ENCODE data around the gene LRRC23. TPM values are rescaled to one million over a fixed set of nuclear protein-coding genes. Genes with fewer than 3 reads are reported as not detected.
"Not testable (repeated sequence)": the region's sequence is repeated elsewhere in the genome, so short reads cannot be mapped to it uniquely, and the experiment has no call there.

The LRRC23 gene
- total and polyA plus RNA-seq, 3 donors from 2014 or later: 32.7 to 112 (median 33.9) TPM

DNA sequence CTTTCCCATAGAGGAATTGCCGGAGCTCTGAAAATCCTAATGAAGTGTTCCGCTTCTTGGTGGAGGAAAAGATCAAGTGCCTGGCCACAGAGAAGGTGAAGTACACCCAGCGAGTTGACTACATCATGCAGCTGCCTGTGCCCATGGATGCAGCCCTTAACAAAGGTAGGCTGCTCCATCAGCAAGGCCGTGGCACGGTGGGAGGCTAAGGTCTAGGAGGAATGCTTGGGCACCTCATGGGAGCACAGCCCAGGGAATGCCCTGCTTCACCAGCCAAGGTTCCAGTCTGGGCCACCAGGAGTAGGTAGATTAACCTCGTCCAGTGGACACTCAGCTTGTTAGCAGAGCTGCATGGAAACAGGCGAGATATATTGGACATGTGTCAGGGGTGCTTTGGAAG, 43.7 kb upstream of the LRRC23 start:
- Histone ChIP-seq H3K9me3 (no peaks in the 10 kb centered on the region), H3K36me3 (ENCODE audit: low read depth, missing control alignments) (no peaks in the 10 kb centered on the region), H3K27ac (no peak overlapping the region), H3K4me3 (no peak overlapping the region), H3K4me1 (no peaks in the 10 kb centered on the region), H3K27me3 (no peaks in the 10 kb centered on the region)
- no peak for DNase-seq
- intact Hi-C loops (cut with DNase I; ENCODE audit: low total_unique reads): no loop called here
- TF ChIP-seq, protein P1, sequence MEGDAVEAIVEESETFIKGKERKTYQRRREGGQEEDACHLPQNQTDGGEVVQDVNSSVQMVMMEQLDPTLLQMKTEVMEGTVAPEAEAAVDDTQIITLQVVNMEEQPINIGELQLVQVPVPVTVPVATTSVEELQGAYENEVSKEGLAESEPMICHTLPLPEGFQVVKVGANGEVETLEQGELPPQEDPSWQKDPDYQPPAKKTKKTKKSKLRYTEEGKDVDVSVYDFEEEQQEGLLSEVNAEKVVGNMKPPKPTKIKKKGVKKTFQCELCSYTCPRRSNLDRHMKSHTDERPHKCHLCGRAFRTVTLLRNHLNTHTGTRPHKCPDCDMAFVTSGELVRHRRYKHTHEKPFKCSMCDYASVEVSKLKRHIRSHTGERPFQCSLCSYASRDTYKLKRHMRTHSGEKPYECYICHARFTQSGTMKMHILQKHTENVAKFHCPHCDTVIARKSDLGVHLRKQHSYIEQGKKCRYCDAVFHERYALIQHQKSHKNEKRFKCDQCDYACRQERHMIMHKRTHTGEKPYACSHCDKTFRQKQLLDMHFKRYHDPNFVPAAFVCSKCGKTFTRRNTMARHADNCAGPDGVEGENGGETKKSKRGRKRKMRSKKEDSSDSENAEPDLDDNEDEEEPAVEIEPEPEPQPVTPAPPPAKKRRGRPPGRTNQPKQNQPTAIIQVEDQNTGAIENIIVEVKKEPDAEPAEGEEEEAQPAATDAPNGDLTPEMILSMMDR (IDR thresholded peaks at IDR 0.05): no peak
- 92 to 98% methylated on average over 7 of the region's 7 CpGs for WGBS, 2 donors

DNA sequence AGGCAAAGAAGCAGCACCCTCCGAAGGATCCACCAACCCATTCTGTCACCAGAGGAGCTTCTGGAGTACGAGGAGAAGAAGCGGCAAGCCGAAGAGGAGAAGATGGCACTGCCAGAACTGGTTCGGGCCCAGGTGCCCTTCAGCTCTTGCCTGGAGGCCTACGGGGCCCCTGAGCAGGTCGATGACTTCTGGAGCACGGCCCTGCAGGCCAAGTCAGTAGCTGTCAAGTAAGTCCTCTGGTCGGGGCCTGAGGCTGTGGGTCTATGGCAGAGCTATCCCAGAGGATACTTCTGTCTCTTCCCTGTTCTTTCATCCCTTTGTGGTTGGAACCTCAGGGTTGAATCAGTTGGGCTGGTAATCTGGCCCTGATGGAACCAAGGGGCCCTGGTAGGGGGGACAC, 43.2 kb upstream of the LRRC23 start:
- intact Hi-C loops (cut with DNase I; ENCODE audit: low total_unique reads): no loop called here

DNA sequence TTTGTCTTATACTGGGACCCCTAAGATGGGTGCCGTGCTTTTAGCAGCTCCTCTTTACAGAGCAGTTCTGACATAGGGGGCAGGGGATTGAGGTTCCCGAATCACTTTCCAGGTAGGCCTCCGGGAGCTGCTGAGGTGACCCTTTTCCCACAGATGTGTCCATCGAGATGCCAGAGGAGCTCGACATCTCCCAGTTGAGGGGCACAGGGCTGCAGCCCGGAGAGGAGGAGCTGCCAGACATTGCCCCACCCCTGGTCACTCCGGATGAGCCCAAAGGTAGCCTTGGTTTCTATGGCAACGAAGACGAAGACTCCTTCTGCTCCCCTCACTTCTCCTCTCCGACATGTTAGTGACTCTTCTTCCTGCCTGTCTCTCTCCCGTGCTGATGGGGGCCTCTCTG, 41.6 kb upstream of the LRRC23 start:
- Histone ChIP-seq H3K27ac (no peak overlapping the region), H3K9me3 (no peaks in the 10 kb centered on the region), H3K36me3 (ENCODE audit: low read depth, missing control alignments) (no peaks in the 10 kb centered on the region), H3K4me3 (no peak overlapping the region), H3K27me3 (no peaks in the 10 kb centered on the region), H3K4me1 (peaks cover 6% of the 10 kb centered on the region)
- TF ChIP-seq, protein P1 (IDR thresholded peaks at IDR 0.05): no peak
- no peak for TF ChIP-seq POLR2A (IDR thresholded peaks at IDR 0.05)
- whole genome bisulfite sequencing, 2 donors: 89% methylated on average over 11 of the region's 11 CpGs
- DNase-seq: no peak
- intact Hi-C loops (cut with DNase I; ENCODE audit: low total_unique reads): no loop called here

More for the DNA sequence above, 43.2 kb upstream of the LRRC23 start:
- no peak overlapping the region for H3K4me3 ChIP-seq
- TF ChIP-seq, protein P1 (IDR thresholded peaks at IDR 0.05): no peak
- TF ChIP-seq POLR2A (IDR thresholded peaks at IDR 0.05): no peak
- 93 to 95% methylated on average over 7 to 9 of the region's 9 CpGs for WGBS, 2 donors
- H3K9me3 ChIP-seq: no peaks in the 10 kb centered on the region
- no peaks in the 10 kb centered on the region for H3K4me1 ChIP-seq
- DNase-seq: no peak
- no peaks in the 10 kb centered on the region for H3K36me3 ChIP-seq (ENCODE audit: low read depth, missing control alignments)
- no peak overlapping the region for H3K27ac ChIP-seq
- H3K27me3 ChIP-seq: no peaks in the 10 kb centered on the region

DNA sequence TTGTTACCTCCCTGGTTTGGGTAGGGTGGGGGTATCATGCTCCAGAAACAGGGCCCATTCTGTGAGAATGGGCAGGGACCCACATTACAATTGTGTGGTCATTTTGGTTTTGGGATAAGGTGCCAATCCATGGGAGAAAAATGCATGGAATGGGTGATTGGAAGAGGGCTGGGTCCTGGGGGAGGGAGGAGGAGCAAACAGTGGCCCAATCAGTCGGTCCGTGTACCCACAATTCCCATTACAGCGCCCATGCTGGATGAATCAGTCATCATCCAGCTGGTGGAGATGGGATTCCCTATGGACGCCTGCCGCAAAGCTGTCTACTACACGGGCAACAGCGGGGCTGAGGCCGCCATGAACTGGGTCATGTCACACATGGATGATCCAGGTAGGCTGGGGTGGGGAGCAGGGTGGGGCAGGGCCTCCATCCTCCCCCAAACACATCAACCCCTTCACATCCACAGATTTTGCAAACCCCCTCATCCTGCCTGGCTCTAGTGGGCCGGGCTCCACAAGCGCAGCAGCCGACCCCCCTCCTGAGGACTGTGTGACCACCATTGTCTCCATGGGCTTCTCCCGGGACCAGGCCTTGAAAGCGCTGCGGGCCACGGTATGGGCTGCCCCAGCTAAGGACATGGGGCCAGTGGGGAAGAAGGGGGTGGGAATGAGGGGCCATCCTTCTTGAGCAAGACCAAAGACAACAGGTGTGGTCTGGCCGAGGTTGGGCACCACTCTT, 40.9 kb upstream of the LRRC23 start:
- Histone ChIP-seq H3K27me3 (no peaks in the 10 kb centered on the region), H3K4me1 (peaks cover 11% of the 10 kb centered on the region), H3K27ac (no peak overlapping the region), H3K9me3 (no peaks in the 10 kb centered on the region), H3K36me3 (ENCODE audit: low read depth, missing control alignments) (no peaks in the 10 kb centered on the region), H3K4me3 (no peak overlapping the region)
- intact Hi-C loops (cut with DNase I; ENCODE audit: low total_unique reads): no loop called here
- no peak for TF ChIP-seq POLR2A (IDR thresholded peaks at IDR 0.05)
- TF ChIP-seq, protein P1 (IDR thresholded peaks at IDR 0.05): no peak
- no peak for DNase-seq
- WGBS, 2 donors: 94 to 97% methylated on average over 10 to 16 of the region's 16 CpGs

DNA sequence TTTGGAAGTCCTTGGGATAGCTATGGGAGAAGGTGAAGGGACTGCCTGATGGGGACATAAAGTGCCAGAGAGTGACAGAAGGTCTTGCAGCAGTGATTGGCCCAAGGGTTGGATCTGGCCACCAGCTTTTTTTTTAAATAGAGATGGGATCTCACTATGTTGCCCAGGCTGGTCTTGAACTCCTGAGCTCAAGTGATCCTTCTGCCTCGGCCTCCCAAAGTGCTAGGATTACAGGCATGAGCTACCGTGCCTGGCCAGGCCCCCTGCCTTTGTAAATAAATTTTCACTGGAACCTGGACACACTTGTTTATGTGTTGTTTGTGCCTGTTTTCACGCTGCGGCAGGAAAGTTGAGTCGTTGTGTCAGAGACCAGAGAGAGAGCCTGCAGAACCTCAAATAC, 39.3 kb upstream of the LRRC23 start:
- H3K36me3 ChIP-seq (ENCODE audit: low read depth, missing control alignments); H3K27ac ChIP-seq; H3K27me3 ChIP-seq; intact Hi-C loops (cut with DNase I; ENCODE audit: low total_unique reads); H3K9me3 ChIP-seq; DNase-seq; H3K4me3 ChIP-seq: not testable (repeated sequence)
- H3K4me1 ChIP-seq: peaks cover 22% of the 10 kb centered on the region
- WGBS, 2 donors: 91 to 96% methylated on average over 5 of the region's 5 CpGs
